ENCODE measurements around the gene GSAP.
"Not testable (repeated sequence)": the region's sequence is repeated elsewhere in the genome, so short reads cannot be mapped to it uniquely, and the experiment has no call there.

The GSAP gene

DNA sequence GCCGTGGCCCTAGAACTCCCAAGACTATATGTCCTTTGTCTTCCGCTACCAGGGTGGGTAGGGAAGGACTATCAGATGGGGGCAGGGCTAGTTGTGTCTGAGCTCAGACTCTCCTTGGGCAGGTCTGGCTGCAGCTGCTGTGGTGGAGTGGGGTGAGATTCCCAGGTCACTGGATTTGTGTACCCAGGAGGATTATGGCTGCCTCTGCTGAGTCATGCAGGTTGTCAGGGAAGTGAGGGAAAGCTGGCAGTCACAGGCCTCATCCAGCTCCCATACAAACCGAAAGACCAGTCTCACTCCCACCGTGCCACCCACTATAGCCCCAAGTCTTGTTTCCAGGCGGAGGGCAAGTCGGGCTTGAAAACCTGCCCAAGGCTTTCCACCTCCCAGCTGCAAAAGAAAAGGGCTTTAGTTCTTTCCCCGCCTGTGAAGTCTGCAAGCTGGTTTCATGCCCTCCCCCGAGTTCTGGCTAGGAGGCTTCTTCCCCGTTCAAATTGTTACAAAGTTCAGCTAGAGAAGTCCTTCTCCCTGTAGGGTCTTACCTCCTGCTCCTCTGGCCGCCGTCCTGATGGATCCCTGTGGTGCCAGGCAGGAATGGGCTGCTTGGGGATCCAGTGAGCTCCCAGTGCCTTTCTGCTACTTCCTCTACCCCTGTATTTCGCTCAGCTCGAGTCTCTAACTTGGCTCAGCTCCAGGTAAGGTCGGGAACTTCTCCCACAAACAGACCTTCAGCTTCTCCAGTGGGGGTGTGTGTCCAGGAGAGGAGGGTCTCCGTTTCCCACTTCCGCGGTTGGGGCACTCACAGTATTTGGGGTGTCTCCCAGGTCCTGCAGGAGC is 109.7 kb downstream of the GSAP start:
- DNase-seq (ENCODE audit: extremely low read depth in 1 of 2, low read depth in 1 of 2) = no peak

DNA sequence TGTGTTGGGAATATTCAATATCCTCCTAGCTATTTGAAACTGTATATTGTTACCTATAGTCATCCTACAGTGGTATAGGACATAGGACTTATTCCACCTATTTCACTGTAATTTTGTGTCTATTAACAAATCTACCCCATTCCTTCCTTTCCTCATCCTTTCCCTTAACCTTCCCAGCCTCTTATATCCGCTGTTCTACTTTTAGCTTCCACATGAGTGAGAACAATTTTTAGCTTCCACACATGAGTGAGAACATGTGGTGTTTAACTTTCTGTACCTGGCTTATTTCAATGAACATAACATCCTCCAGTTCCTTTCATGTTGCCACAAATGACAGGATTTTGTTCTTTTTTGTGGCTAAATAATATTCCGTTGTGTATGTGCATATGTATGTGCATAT is 120.6 kb downstream of the GSAP start:
- DNase-seq (ENCODE audit: extremely low read depth in 1 of 2, low read depth in 1 of 2) = no peak

DNA sequence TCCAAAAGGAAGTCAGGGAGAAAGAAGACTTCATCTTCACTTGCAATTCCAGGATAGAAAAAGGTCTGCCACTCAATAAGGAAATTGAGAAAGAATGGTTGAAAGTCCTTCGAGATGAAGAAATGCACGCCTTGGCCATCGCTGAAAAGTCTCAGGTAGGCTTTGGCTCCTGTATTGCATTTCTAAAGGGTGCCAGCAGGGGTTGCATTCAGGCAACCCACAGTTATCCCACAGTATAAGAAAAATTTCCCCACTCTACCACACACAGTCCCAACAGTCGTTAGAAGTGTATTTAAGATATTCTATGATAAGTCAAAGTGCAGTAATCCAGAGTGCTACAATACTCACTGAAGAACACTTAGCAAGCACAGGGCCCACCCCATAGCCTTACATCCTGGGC is 123.1 kb downstream of the GSAP start:
- no peak for DNase-seq (ENCODE audit: extremely low read depth in 1 of 2, low read depth in 1 of 2)

DNA sequence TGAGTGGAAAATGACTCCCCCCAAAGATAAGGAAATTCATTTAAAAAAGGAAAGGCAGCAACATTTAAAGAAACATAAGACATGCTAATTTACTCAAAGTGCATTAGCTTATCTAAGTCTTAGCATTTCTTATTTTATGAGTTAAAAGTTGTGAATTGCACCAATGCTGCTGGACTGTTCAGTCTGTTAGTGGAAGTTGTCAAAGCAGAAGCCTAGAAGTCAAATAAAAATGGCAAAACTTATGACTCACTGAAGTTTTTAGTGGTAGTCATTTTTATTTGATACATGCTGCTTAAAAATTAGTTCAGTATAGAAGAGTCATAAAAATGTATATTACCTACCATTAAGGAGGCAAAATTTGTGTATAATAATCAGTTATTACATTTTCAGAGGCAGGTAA is 125.7 kb downstream of the GSAP start:
- no peak for DNase-seq (ENCODE audit: extremely low read depth in 1 of 2, low read depth in 1 of 2)

DNA sequence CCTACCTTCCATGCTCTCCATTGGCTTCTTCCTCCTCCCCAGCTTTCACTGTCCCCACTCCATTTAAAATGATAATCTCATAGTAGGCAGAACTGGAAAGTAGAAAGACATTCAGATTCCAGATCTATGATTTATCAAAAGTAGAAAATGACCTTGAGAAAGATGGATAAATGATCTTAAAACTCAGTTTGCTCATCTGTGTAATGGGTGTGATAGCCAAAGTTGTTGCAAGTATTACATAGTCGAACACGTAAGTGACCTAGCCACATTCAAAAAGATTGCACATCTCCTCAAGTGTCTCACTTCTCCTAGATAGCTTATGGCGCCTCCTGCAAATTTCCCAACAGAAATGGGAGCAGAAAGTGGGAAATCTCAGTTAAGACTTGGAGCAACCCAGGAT is 126.8 kb downstream of the GSAP start:
- DNase-seq (ENCODE audit: extremely low read depth in 1 of 2, low read depth in 1 of 2) = no peak

DNA sequence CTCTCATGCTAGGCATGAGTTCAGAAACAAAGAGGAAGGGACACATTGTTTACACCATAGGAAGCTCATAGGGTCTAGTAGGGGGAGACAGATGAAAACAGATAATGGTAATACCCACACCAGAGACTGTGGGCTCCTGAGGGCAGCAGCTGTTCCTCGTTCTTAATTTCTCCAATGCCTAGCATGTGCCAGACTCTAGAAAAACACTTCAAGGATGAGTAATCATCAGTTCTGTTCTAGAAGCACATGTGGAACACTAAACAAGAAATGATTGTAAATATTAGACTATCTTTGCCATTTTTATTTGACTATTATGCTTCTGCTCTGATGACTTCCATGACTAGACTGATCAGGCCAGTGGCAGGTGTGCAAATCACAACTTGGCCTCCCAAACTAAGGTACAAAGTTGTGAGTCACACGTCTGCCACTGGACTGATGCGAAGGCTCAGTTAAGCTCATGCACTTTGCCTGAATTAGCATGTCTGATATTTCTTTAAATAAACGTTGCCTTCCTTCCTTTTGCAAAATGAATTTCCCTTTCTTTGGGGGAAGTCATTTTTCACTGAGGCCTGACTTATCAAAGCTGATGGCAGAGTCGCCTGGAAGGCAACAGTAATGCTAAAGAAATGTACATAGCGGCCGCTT is 127.4 kb downstream of the GSAP start:
- no peak for DNase-seq (ENCODE audit: extremely low read depth in 1 of 2, low read depth in 1 of 2)

DNA sequence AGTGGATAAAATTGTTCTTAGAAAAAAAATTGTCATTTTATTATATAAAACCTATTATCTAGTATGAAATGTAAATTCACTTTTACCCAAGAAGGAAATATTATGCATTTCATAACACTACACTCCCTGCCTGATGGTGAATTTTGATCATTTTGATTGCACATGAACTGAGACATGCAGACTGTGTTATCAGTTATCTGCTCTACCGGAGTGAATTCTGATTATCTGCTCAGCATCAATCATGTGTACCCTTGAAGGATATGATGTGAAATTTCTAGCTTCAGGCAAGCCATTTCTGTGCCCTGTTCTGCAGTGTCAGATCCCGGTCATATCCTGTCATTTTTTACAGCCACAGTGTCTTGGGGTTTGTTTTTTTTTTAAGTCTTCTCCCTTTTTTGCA is 131.5 kb downstream of the GSAP start:
- no peak for DNase-seq (ENCODE audit: extremely low read depth in 1 of 2, low read depth in 1 of 2)

DNA sequence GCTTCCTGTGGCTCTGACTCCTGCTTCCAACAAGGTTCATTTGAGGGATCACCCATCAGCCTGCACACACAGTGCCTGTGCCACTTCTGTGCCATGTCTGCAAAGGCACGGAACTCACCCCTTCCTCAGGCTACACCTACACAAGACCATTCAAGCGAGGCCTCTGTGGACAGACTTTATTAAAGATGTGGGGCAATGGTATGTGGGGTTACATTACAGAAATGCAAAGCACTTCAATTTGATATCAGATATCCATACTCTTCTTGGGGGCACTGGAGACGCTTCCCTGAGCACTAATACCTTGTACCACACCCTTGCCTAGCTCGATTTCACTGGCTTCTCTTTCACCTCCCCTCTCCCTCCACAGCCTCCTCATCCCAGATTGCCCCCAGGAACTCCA is 132.1 kb downstream of the GSAP start:
- no peak for DNase-seq (ENCODE audit: extremely low read depth in 1 of 2, low read depth in 1 of 2)

DNA sequence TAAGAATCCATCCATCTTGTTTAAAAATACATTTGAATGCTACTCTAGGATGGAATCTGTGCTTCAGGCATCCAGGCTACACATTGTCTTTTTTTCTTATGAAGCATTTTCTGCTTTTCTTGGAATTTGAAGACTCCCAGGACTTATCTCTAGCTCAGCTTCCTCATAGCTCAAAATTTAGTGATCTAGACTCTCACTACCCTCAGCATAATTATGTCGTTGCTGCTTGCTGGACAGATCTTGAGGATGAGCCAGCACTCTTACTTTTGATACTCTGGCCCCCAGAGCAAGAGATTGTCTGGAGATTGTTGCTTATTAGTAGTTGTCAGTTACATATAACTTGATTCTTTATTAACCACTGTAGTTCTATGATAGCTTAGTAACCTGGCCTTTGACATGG is 133.3 kb downstream of the GSAP start:
- DNase-seq (ENCODE audit: extremely low read depth in 1 of 2, low read depth in 1 of 2) = no peak

DNA sequence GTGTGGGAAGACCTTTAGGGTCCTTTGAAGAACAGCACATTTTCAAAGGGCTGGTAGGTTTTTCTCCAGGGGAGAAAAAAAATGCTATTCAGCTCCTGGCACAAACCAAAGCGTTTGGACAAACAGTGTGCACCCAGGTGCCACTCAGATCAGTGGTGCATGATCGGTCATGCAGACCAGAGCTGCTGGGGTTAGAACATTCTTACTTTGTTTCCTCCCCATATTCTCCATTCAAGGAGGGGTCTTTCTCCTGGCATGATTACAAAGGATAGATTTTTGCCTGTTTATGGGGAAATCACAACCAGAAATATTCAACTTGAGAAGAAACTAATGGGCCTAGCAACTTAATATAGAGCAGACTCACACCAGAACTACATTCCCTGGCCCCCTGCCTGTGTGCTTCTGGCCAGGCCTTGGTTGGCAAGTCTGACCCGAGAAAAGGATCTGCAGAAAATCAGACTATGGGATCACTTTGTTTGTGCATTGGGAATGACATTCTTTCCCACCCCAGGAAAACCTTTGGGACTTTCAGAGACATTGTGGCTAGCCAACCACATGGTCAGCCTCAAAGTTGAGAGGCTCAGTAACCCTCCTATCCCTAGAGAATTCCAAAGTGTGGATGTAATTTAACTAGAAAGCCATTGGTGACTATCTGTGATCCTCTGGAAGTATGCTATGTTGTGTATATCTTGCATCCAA is 134.2 kb downstream of the GSAP start:
- no peak for DNase-seq (ENCODE audit: extremely low read depth in 1 of 2, low read depth in 1 of 2)

DNA sequence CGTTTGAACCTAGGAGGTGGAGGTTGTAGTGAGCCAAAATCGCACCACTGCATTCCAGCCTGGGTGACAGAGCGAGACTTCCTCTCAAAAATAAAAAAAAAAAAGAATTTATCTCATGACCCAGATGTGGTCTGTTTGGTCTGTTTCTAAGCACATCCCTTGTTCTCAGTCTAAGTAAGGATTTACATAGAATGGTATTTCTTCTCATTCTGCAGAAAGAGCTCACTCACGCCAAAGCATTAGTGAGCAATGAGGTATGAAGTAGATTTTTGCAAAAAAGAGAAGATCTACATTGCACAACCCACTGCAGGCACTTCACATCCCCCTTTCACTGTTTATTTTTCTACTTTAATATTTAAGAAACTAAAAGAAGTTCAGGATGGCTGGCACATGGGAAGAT is 140.0 kb downstream of the GSAP start:
- DNase-seq (ENCODE audit: extremely low read depth in 1 of 2, low read depth in 1 of 2) = no peak

DNA sequence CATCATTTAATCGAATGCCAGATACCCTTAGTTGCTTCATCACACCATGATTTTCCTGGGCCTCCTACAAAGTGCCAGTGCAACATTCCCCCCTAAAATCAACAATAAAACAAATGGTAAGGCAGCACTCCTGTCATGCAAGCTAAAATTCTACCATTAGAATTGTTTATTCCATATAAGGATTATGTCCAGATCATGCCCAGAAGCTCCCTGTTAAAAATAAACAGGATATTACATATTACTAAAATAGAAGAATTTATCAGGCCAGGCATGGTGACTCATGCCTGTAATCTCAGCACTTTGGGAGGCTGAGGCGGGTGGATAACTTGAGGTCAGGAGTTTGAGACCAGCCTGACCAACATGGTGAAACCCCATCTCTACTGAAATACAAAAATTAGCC is 140.5 kb downstream of the GSAP start:
- not testable (repeated sequence) for DNase-seq (ENCODE audit: extremely low read depth in 1 of 2, low read depth in 1 of 2)

DNA sequence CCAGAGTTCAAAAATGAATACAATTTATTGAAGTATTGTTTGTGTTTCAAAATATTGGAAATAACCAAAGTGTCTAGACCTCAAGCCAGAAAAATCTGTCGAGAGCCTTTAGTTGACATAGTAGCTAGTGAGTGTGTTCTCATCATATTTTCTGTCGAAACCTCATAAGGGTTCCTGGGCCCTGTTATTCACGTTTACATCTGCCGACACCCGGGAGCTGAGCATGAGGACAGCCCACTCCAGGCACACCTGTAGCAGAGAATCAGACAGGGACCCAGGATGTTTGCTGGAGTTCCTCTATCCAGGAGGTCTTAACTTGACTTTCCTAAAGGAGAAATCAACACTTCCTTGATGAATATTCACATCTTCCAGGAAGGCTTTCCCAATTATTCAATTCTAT is 144.4 kb downstream of the GSAP start:
- no peak for DNase-seq (ENCODE audit: extremely low read depth in 1 of 2, low read depth in 1 of 2)

DNA sequence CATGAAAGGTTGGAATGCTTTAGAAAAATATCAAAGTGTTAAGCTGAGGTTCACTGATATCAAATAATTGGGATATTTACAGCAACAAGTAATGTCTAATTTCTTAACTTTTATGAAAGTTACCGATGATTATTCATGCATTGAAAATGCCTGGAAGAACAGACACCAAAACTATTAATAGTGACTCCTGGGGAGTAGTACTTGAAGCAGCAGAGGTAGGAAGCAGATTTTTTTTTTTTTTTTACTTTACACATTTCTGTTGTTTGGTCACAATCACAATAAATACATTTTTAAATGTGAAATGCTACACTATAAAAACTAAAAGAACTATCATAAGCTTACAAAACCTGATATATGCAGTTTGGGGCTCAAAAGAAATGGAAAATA is 146.1 kb downstream of the GSAP start:
- no peak for DNase-seq (ENCODE audit: extremely low read depth in 1 of 2, low read depth in 1 of 2)

DNA sequence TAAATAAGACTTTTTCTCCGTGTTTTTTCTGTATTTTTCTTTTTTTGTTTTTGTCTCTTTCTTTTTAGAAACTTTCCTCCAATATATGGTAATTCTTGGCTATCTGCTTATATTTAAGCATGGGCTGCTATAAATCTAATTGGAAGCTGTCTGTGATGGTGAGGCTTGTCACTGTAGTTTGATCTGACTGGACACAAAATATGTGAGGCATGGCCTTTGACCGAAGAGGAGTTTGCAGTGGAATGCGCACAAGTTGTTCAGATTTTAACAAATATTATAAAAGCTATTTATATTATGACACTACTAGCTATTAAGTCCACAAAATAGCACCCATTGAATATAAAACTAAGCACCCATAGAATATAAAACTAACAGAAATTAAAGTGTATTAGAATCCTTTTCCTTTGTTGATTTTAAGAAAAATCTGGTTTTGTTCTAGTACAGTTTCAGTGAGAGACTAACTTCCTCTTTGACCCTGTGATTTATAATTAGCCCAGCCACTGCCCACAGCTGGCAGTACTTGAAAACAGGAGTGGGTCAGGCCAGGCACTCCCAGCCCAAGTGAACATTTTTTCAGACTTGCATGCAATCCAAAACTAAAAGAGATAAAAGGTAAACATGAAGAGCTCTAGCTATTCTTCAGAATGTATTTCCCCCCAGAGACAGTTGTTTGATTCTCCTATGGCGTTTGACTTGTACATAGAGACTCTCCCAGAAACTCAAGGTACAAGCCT is 146.6 kb downstream of the GSAP start:
- DNase-seq (ENCODE audit: extremely low read depth in 1 of 2, low read depth in 1 of 2) = no peak

DNA sequence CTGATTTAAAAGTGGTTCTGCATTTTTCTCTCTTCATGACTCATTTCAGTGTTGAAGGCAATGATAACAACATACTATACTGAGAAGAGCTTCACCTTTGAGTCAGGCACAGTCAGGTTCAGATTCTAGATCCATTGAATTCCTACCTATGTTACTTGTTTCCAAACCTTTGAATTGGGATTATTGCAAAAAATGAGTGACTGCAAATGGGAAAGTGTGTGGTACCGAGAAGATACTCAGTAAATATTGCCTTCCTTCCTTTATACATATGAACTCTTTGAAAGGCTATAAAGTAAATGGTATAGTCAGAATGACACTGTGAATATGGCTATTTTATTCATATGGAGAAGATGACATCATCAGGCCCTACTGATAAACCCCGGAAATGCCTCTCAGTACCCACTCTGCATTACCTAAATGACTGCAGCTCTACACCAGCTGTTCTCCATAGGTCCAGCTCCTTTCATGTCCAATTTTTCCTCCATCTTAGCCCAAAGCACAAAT is 149.8 kb downstream of the GSAP start:
- no peak for DNase-seq (ENCODE audit: extremely low read depth in 1 of 2, low read depth in 1 of 2)

DNA sequence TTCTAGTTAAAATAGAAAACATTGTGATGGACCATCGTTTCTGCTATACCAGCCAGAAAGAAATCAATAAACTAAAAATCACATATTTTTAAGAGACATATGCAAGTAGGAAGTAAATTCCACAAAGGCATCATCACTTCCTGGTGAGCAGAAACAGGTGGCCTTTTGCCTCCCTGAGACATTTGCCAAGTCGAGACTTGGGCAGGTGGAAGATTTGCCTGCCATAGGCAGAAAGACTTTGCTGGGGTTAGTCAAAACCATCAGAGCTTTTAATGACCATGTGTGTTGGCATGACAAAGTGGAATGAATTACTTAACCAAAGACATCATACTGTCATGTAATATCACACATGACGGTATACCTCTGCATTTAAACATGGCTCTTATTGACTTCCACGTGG is 150.5 kb downstream of the GSAP start:
- DNase-seq (ENCODE audit: extremely low read depth in 1 of 2, low read depth in 1 of 2) = no peak

DNA sequence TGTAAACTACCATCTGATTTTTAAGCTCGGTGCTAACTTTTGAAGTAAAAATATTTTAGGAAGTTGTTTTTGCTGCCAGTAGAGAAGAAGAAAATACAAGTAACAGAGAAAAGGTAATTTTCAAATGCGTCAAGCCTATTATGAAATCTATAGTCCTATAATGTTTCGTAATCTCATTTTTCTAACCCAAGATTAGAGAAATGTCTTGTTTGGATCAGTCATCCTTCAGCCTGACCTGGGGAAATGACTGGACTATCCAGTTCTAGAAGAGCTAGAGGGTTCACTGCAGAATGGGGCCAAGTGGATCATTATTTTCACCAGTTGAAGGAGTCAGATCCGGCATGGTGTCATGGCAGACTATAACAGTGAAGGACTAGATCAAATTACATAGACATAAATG is 153.8 kb downstream of the GSAP start:
- no peak for DNase-seq (ENCODE audit: extremely low read depth in 1 of 2, low read depth in 1 of 2)

All from stimulated activated CD8-positive, alpha-beta memory T cell treated with anti-CD3 and anti-CD28 coated beads, Interleukin-7, amount 100 ng/mL, for 48 hours (primary cell).